ENCODE results near the gene KLF2. TPM values are rescaled to one million over a fixed set of nuclear protein-coding genes. Genes with fewer than 3 reads are reported as not detected.

The KLF2 gene
- total RNA-seq, 2 donors from 2014 or later: 0.36 to 0.76 TPM

GRCh38 chr19:16373532-16373931 lies 48.9 kb downstream of the KLF2 start:
- Mint-ChIP-seq H3K36me3 (ENCODE audit: insufficient read depth in 2 of 2) (peaks cover 6% of the 10 kb centered on the region in 2 donors), H3K4me3 (peak overlapping the region in 1 of 2 donors; percentile 35), H3K27ac (no peak overlapping the region), H3K27me3 (ENCODE audit: low read depth) (peaks cover 32% of the 10 kb centered on the region), H3K4me1 (ENCODE audit: low read depth) (peaks cover 10% of the 10 kb centered on the region), H3K9me3 (no peaks in the 10 kb centered on the region)
- no peak for DNase-seq
- no peak for ATAC-seq (replicated peaks in 1 of 2)

GRCh38 chr19:16373989-16374388 lies 49.4 kb downstream of the KLF2 start:
- no peak for DNase-seq
- no peak overlapping the region for H3K27ac Mint-ChIP-seq

DNA sequence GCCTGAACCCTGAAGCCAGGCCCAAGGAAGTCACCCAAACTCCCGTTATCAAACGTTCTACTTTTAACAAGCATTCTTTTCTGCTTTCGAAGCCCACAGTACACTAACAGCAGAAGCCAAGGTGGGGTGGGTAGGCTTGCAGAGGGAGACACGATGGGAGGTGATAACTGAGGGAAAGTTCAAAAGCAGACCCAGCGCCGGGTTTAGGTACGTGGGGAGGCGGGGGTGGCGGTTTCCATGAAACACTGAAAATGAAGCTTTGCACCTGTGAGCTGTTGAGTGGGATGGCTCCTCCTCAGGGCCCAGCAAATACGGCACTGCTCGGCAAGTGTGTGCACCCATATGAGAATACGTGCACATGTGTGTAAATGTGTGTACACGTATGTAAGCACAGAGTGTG lies 49.8 kb downstream of the KLF2 start:
- H3K27ac Mint-ChIP-seq: no peak overlapping the region
- DNase-seq (no peak), ATAC-seq (replicated peaks in 1 of 2) (no peak)
- peaks cover 6% of the 10 kb centered on the region in 2 donors for H3K36me3 Mint-ChIP-seq (ENCODE audit: insufficient read depth in 2 of 2)
- H3K4me3 Mint-ChIP-seq: peak overlapping the region; percentile 8 to 51
- H3K9me3 Mint-ChIP-seq: no peaks in the 10 kb centered on the region
- H3K27me3 Mint-ChIP-seq (ENCODE audit: low read depth): peaks cover 32% of the 10 kb centered on the region
- peaks cover 10% of the 10 kb centered on the region for H3K4me1 Mint-ChIP-seq (ENCODE audit: low read depth)

More at GRCh38 chr19:16373989-16374388, 49.4 kb downstream of the KLF2 start:
- ATAC-seq (replicated peaks in 1 of 2): no peak
- Mint-ChIP-seq H3K4me1 (ENCODE audit: low read depth) (peaks cover 10% of the 10 kb centered on the region), H3K27me3 (ENCODE audit: low read depth) (peaks cover 32% of the 10 kb centered on the region), H3K4me3 (peak overlapping the region; percentile 7 to 51), H3K9me3 (no peaks in the 10 kb centered on the region), H3K36me3 (ENCODE audit: insufficient read depth in 2 of 2) (peaks cover 6% of the 10 kb centered on the region in 2 donors)

GRCh38 chr19:16375157-16375935 lies 50.7 kb downstream of the KLF2 start:
- Mint-ChIP-seq H3K36me3 (ENCODE audit: insufficient read depth in 2 of 2) (peaks cover 6% of the 10 kb centered on the region in 2 donors), H3K9me3 (no peaks in the 10 kb centered on the region), H3K4me3 (no peak overlapping the region), H3K27ac (no peak overlapping the region), H3K4me1 (ENCODE audit: low read depth) (peaks cover 10% of the 10 kb centered on the region), H3K27me3 (ENCODE audit: low read depth) (peaks cover 32% of the 10 kb centered on the region)
- no peak for DNase-seq
- ATAC-seq (replicated peaks in 1 of 2): no peak

DNA sequence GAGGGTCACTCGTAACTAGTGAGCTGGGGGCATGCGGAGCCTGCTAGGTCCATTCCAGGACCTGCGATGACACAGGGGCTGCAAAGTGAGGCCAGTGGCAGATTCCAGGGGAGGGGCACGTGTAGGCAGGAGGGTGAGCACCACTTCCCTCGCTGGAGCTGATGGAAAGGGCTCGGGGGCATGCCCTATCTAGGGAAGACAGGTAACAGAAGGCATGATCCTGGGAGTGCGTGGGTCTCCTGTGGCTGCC lies 51.2 kb downstream of the KLF2 start:
- DNase-seq (no peak), ATAC-seq (replicated peaks in 1 of 2) (no peak)
- Mint-ChIP-seq H3K4me3 (no peak overlapping the region), H3K4me1 (ENCODE audit: low read depth) (peaks cover 10% of the 10 kb centered on the region), H3K9me3 (no peaks in the 10 kb centered on the region), H3K36me3 (ENCODE audit: insufficient read depth in 2 of 2) (peaks cover 6% of the 10 kb centered on the region in 2 donors), H3K27ac (no peak overlapping the region), H3K27me3 (ENCODE audit: low read depth) (peaks cover 32% of the 10 kb centered on the region)

GRCh38 chr19:16376241-16376640 lies 51.6 kb downstream of the KLF2 start:
- Mint-ChIP-seq H3K27ac (no peak overlapping the region), H3K9me3 (no peaks in the 10 kb centered on the region), H3K4me3 (no peak overlapping the region), H3K36me3 (ENCODE audit: insufficient read depth in 2 of 2) (peaks cover 6% of the 10 kb centered on the region in 2 donors), H3K27me3 (ENCODE audit: low read depth) (peaks cover 32% of the 10 kb centered on the region), H3K4me1 (ENCODE audit: low read depth) (peaks cover 12% of the 10 kb centered on the region)
- DNase-seq: no peak
- ATAC-seq (replicated peaks in 1 of 2): no peak

DNA sequence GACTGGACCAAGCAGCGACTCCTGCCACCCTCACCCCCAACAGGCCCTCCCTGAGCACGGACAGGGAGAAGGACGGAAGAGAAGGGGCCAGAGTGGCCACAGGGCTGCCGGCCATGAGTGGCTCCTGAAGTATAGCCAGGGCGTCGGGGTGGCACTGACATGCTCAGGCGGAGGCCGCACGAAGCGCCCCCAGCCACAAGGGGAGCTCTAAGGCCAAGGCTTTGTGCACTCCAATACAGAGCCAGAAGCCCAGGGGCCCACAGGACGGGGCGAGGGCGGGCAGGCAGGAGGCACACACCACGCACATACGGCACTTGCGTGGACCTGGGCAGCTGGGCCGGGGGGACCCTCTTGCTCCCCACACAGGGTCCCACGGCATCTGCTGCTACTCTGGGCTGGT lies 52.0 kb downstream of the KLF2 start:
- H3K4me3 Mint-ChIP-seq: no peak overlapping the region

DNA sequence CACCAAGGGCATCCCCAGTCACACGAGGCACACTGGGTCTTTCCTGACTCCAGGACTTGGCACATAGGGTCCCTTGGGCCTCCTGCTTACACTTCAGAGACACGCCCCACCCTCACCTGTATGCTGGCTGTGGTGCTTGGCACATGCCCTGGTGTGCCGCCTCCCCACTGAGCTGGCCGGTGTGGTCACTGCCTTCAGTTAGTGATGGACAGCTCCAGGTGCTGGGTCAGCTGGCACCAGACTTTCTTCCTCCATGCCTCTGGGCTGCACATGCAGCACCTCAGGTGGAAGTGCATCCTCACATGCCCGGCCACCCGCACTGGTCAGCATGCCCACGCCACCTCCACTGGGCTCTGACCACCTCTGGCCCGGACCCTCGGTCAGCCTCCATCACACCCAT lies 52.9 kb downstream of the KLF2 start:
- Mint-ChIP-seq H3K4me3 (no peak overlapping the region), H3K4me1 (ENCODE audit: low read depth) (peaks cover 21% of the 10 kb centered on the region), H3K27me3 (ENCODE audit: low read depth) (peaks cover 25% of the 10 kb centered on the region), H3K36me3 (ENCODE audit: insufficient read depth in 2 of 2) (peaks cover 6% of the 10 kb centered on the region in 2 donors), H3K9me3 (no peaks in the 10 kb centered on the region), H3K27ac (no peak overlapping the region)
- DNase-seq: no peak
- ATAC-seq (replicated peaks in 1 of 2): no peak

More for the DNA sequence above, 52.0 kb downstream of the KLF2 start:
- no peaks in the 10 kb centered on the region for H3K9me3 Mint-ChIP-seq
- H3K36me3 Mint-ChIP-seq (ENCODE audit: insufficient read depth in 2 of 2): peaks cover 6% of the 10 kb centered on the region in 2 donors
- peak; percentile 42 to 55 for DNase-seq
- H3K27me3 Mint-ChIP-seq (ENCODE audit: low read depth): peaks cover 32% of the 10 kb centered on the region
- H3K4me1 Mint-ChIP-seq (ENCODE audit: low read depth): peaks cover 16% of the 10 kb centered on the region
- no peak overlapping the region for H3K27ac Mint-ChIP-seq
- peak; percentile 31 to 41 for ATAC-seq (replicated peaks in 1 of 2)

Other genes with a start within 250 kb of the KLF2 start
- 100 to 1,000 TPM; 427 to 456 TPM for gene TPM4, start 248.3 kb upstream of the KLF2 start, total RNA-seq
- gene RAB8A, start 212.9 kb upstream of the KLF2 start, total RNA-seq: 10 to 100 TPM; 95.9 to 99.2 TPM
- 10 to 100 TPM; 29.9 to 37.2 TPM for gene HSH2D, start 181.1 kb upstream of the KLF2 start, total RNA-seq
- not detected for gene CIB3, start 151.3 kb upstream of the KLF2 start, total RNA-seq
- 10 to 100 TPM; 47.0 to 49.5 TPM for gene FAM32A, start 139.4 kb upstream of the KLF2 start, total RNA-seq
- 100 to 1,000 TPM; 112 TPM for gene AP1M1, start 126.9 kb upstream of the KLF2 start, total RNA-seq
- 10 to 100 TPM; 29.4 to 34.8 TPM for gene EPS15L1, start 147.1 kb downstream of the KLF2 start, total RNA-seq
- gene CALR3, start 171.3 kb downstream of the KLF2 start, total RNA-seq: not detected
- gene C19orf44, start 171.6 kb downstream of the KLF2 start, total RNA-seq: 1 to 10 TPM; 3.0 to 3.4 TPM
- gene CHERP, start 217.6 kb downstream of the KLF2 start, total RNA-seq: 10 to 100 TPM; 54.8 to 59.6 TPM
- gene SLC35E1, start 247.6 kb downstream of the KLF2 start, total RNA-seq: 10 to 100 TPM; 36.5 to 39.5 TPM